ENCODE data around the gene ZC3H14. TPM values are rescaled to one million over a fixed set of nuclear protein-coding genes. Genes with fewer than 3 reads are reported as not detected.

ZC3H14 gene
- total RNA-seq, 2 experiments from 2014 or later: 33.3 to 37.9 TPM

GRCh38 chr14:88669346-88669745 is 106.5 kb downstream of the ZC3H14 start:
- no peak overlapping the region for H3K4me3 Mint-ChIP-seq
- intact Hi-C loops (cut with micrococcal nuclease): loop anchor here (5.0 kb wide), 1 partner anchor 1248 kb away; no protein-coding TSS in a partner anchor
- no peaks in the 10 kb centered on the region for H3K4me1 Mint-ChIP-seq (ENCODE audit: low read depth)
- H3K27ac Mint-ChIP-seq: no peak overlapping the region
- H3K9me3 Mint-ChIP-seq: peaks cover 17% of the 10 kb centered on the region
- no peaks in the 10 kb centered on the region for H3K27me3 Mint-ChIP-seq (ENCODE audit: low read depth)
- CTCF ChIA-PET: interaction anchor here (0.5 to 3.1 kb wide), 6 partner anchors 9 to 202 kb away, joined by 3 to 13 read pairs (median 4); no protein-coding TSS in a partner anchor
- DNase-seq: no peak
- H3K36me3 Mint-ChIP-seq (ENCODE audit: low read depth): peaks cover 24% of the 10 kb centered on the region

Other genes starting within 250 kb of the ZC3H14 start
- not detected for gene KCNK10, start 239.8 kb upstream of the ZC3H14 start, total RNA-seq
- 1 to 10 TPM; 3.3 to 3.5 TPM for gene SPATA7, start 177.4 kb upstream of the ZC3H14 start, total RNA-seq
- gene PTPN21, start 8.0 kb upstream of the ZC3H14 start, total RNA-seq: under 1 TPM in 1 of 2 experiments, not detected in 1; 0.17 TPM
- gene EML5, start 229.9 kb downstream of the ZC3H14 start, total RNA-seq: 1 to 10 TPM; 3.7 to 3.8 TPM